ENCODE results near the gene CDH4. TPM values are rescaled to one million over a fixed set of nuclear protein-coding genes. Genes with fewer than 3 reads are reported as not detected.
"Not testable (repeated sequence)": the region's sequence is repeated elsewhere in the genome, so short reads cannot be mapped to it uniquely, and the experiment has no call there.

Gene CDH4
- total RNA-seq, 2 donors from 2014 or later = not detected

DNA sequence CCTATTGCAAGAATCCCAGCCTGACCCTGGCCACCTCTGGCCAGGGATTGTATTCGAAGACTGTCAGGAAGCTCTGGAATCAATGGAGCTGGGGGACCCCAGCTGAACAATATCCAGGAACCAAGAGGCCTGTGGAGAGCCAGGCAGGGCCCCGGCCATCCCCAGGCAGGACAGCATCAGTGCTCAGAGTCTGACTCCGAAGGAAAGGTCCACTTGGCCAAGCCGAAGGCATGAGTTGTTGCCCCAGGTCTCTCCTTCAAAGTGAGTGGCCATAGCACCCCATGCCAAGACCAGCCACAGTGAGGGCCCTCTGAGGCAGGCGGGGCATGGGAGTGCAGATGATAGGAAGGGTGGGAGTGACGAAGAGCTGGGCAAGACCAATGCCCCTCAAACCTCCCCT lies 193.1 kb downstream of the CDH4 start:
- peaks cover 3 to 6% of the 10 kb centered on the region in 2 donors for H3K27me3 Mint-ChIP-seq
- no peaks in the 10 kb centered on the region for H3K4me1 Mint-ChIP-seq (ENCODE audit: low read depth in 2 of 2)

GRCh38 chr20:61445741-61446140 lies 193.7 kb downstream of the CDH4 start:
- ATAC-seq = no peak
- no peaks in the 10 kb centered on the region for H3K36me3 Mint-ChIP-seq
- no peaks in the 10 kb centered on the region for H3K4me1 Mint-ChIP-seq (ENCODE audit: low read depth in 2 of 2)
- no peak overlapping the region for H3K4me3 Mint-ChIP-seq
- DNase-seq (ENCODE audit: low spot score) = no peak
- peaks cover 3 to 6% of the 10 kb centered on the region in 2 donors for H3K27me3 Mint-ChIP-seq
- H3K9me3 Mint-ChIP-seq = no peaks in the 10 kb centered on the region
- H3K27ac Mint-ChIP-seq = no peak overlapping the region

More for the DNA sequence above, 193.1 kb downstream of the CDH4 start:
- Mint-ChIP-seq H3K4me3 (no peak overlapping the region), H3K9me3 (no peaks in the 10 kb centered on the region), H3K36me3 (no peaks in the 10 kb centered on the region), H3K27ac (no peak overlapping the region)
- no peak for DNase-seq (ENCODE audit: low spot score)
- ATAC-seq = no peak

DNA sequence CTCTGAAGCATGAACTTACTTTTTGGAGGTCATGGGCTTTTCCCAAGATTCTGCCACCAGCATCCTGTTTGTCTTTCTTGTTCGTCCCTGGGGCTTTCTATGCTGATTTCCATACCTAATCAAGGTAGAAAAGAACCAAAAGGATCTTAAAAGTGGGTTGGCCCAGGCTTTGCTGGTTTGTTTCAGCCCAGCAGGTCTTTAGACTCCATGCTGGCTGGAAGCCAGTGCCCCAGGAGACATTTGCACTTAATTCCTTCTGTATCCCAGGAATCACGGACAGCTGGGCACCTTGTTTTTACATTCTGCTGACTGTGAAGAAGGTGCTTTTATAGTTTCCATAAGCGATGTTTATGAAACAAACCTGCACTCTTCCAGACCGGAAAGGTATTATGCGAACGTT lies 195.9 kb downstream of the CDH4 start:
- Mint-ChIP-seq H3K4me1 (ENCODE audit: low read depth in 2 of 2) (no peaks in the 10 kb centered on the region), H3K27ac (no peak overlapping the region), H3K4me3 (no peak overlapping the region), H3K9me3 (no peaks in the 10 kb centered on the region), H3K27me3 (peaks cover 3 to 6% of the 10 kb centered on the region in 2 donors), H3K36me3 (no peaks in the 10 kb centered on the region)
- DNase-seq (ENCODE audit: low spot score) (no peak), ATAC-seq (no peak)

GRCh38 chr20:61448386-61448785 lies 196.3 kb downstream of the CDH4 start:
- Mint-ChIP-seq H3K4me3 (no peak overlapping the region), H3K9me3 (no peaks in the 10 kb centered on the region), H3K36me3 (no peaks in the 10 kb centered on the region), H3K27ac (no peak overlapping the region), H3K4me1 (ENCODE audit: low read depth in 2 of 2) (no peaks in the 10 kb centered on the region), H3K27me3 (peaks cover 3 to 6% of the 10 kb centered on the region in 2 donors)
- ATAC-seq (no peak), DNase-seq (ENCODE audit: low spot score) (no peak)

- peaks cover 3 to 6% of the 10 kb centered on the region in 2 donors for H3K27me3 Mint-ChIP-seq
- no peaks in the 10 kb centered on the region for H3K36me3 Mint-ChIP-seq
- no peak overlapping the region for H3K27ac Mint-ChIP-seq
- no peak for ATAC-seq
- H3K4me1 Mint-ChIP-seq (ENCODE audit: low read depth in 2 of 2) = no peaks in the 10 kb centered on the region
- no peak overlapping the region for H3K4me3 Mint-ChIP-seq
- H3K9me3 Mint-ChIP-seq = no peaks in the 10 kb centered on the region
- DNase-seq (ENCODE audit: low spot score) = no peak
These were observed 197.1 kb downstream of the CDH4 start for GRCh38 chr20:61449057-61449609.

GRCh38 chr20:61449916-61450315 lies 197.9 kb downstream of the CDH4 start:
- H3K9me3 Mint-ChIP-seq = no peaks in the 10 kb centered on the region
- H3K36me3 Mint-ChIP-seq = no peaks in the 10 kb centered on the region
- no peak overlapping the region for H3K27ac Mint-ChIP-seq
- DNase-seq (ENCODE audit: low spot score) (no peak), ATAC-seq (no peak)
- H3K27me3 Mint-ChIP-seq = peaks cover 3 to 6% of the 10 kb centered on the region in 2 donors
- no peaks in the 10 kb centered on the region for H3K4me1 Mint-ChIP-seq (ENCODE audit: low read depth in 2 of 2)
- no peak overlapping the region for H3K4me3 Mint-ChIP-seq

- ATAC-seq (no peak), DNase-seq (ENCODE audit: low spot score) (no peak)
- H3K27ac Mint-ChIP-seq = no peak overlapping the region
- peaks cover 3 to 6% of the 10 kb centered on the region in 2 donors for H3K27me3 Mint-ChIP-seq
- no peaks in the 10 kb centered on the region for H3K36me3 Mint-ChIP-seq
- no peaks in the 10 kb centered on the region for H3K4me1 Mint-ChIP-seq (ENCODE audit: low read depth in 2 of 2)
- H3K9me3 Mint-ChIP-seq = no peaks in the 10 kb centered on the region
- no peak overlapping the region for H3K4me3 Mint-ChIP-seq
These were observed 198.5 kb downstream of the CDH4 start for GRCh38 chr20:61450549-61450948.

DNA sequence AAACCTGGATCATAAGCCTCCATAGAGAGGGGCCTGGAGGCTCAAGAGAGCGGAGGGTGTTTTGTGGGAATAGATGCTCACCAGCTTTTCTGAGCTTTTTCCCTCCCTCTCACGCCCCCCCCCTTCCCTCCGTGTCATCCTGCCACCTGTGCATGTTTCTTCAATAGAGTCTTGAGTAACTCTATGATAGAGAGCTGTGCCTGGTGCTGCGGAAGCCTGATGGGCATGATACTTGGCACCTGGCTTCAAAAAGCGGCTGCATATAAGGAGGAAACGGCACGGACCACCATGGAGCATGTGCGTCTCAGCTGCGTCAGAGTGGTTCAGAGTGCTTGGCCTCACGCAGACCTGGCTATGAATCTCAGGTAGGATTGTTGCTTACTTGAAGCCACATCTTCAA lies 198.9 kb downstream of the CDH4 start:
- no peaks in the 10 kb centered on the region for H3K36me3 Mint-ChIP-seq
- peaks cover 3 to 6% of the 10 kb centered on the region in 2 donors for H3K27me3 Mint-ChIP-seq
- no peaks in the 10 kb centered on the region for H3K9me3 Mint-ChIP-seq
- ATAC-seq (no peak), DNase-seq (ENCODE audit: low spot score) (no peak)
- no peaks in the 10 kb centered on the region for H3K4me1 Mint-ChIP-seq (ENCODE audit: low read depth in 2 of 2)
- no peak overlapping the region for H3K27ac Mint-ChIP-seq
- H3K4me3 Mint-ChIP-seq = no peak overlapping the region

DNA sequence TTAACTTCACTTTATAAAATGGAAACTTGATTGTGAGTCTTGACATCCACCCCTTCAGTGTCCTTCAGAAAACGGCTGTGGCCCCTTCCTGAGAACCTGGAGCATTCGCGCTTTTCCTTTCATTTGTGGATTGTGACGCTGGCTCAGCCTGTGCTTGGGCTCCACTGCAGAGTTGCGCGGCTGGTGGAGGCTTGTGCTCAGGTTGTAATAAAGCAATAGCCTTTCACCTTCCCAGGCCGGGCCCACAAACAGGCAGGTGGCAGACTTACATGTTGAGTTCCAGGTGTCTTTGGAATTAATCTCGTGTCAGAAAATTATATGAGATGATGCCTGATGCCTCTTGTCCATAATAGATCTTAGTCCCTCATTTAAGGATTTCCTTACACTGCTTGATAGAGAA lies 199.9 kb downstream of the CDH4 start:
- no peak overlapping the region for H3K27ac Mint-ChIP-seq

GRCh38 chr20:61453219-61453618 lies 201.2 kb downstream of the CDH4 start:
- H3K27ac Mint-ChIP-seq = no peak overlapping the region
- no peaks in the 10 kb centered on the region for H3K36me3 Mint-ChIP-seq
- no peaks in the 10 kb centered on the region for H3K9me3 Mint-ChIP-seq
- H3K4me3 Mint-ChIP-seq = no peak overlapping the region
- DNase-seq (ENCODE audit: low spot score) = no peak
- ATAC-seq = no peak
- no peaks in the 10 kb centered on the region for H3K4me1 Mint-ChIP-seq (ENCODE audit: low read depth in 2 of 2)
- peaks cover 0 to 3% of the 10 kb centered on the region in 2 donors for H3K27me3 Mint-ChIP-seq

More for the DNA sequence above, 199.9 kb downstream of the CDH4 start:
- Mint-ChIP-seq H3K4me3 (no peak overlapping the region), H3K9me3 (no peaks in the 10 kb centered on the region), H3K4me1 (ENCODE audit: low read depth in 2 of 2) (no peaks in the 10 kb centered on the region), H3K36me3 (no peaks in the 10 kb centered on the region), H3K27me3 (peaks cover 3 to 6% of the 10 kb centered on the region in 2 donors)
- ATAC-seq = no peak
- DNase-seq (ENCODE audit: low spot score) = no peak

- not testable (repeated sequence) for H3K27ac Mint-ChIP-seq; H3K36me3 Mint-ChIP-seq; H3K4me1 Mint-ChIP-seq (ENCODE audit: low read depth in 2 of 2); DNase-seq (ENCODE audit: low spot score); H3K27me3 Mint-ChIP-seq; H3K4me3 Mint-ChIP-seq; ATAC-seq; H3K9me3 Mint-ChIP-seq
These were observed 201.6 kb downstream of the CDH4 start for GRCh38 chr20:61453623-61454022.

GRCh38 chr20:61454053-61454452 lies 202.0 kb downstream of the CDH4 start:
- ATAC-seq (no peak), DNase-seq (ENCODE audit: low spot score) (no peak)
- Mint-ChIP-seq H3K27me3 (peaks cover 0 to 3% of the 10 kb centered on the region in 2 donors), H3K4me3 (no peak overlapping the region), H3K4me1 (ENCODE audit: low read depth in 2 of 2) (no peaks in the 10 kb centered on the region), H3K36me3 (no peaks in the 10 kb centered on the region), H3K27ac (no peak overlapping the region), H3K9me3 (no peaks in the 10 kb centered on the region)

GRCh38 chr20:61455508-61456215 lies 203.6 kb downstream of the CDH4 start:
- DNase-seq (ENCODE audit: low spot score) (no peak), ATAC-seq (no peak)
- H3K9me3 Mint-ChIP-seq = no peaks in the 10 kb centered on the region
- H3K27ac Mint-ChIP-seq = no peak overlapping the region
- H3K36me3 Mint-ChIP-seq = no peaks in the 10 kb centered on the region
- no peak overlapping the region for H3K4me3 Mint-ChIP-seq
- no peaks in the 10 kb centered on the region for H3K27me3 Mint-ChIP-seq
- no peaks in the 10 kb centered on the region for H3K4me1 Mint-ChIP-seq (ENCODE audit: low read depth in 2 of 2)

DNA sequence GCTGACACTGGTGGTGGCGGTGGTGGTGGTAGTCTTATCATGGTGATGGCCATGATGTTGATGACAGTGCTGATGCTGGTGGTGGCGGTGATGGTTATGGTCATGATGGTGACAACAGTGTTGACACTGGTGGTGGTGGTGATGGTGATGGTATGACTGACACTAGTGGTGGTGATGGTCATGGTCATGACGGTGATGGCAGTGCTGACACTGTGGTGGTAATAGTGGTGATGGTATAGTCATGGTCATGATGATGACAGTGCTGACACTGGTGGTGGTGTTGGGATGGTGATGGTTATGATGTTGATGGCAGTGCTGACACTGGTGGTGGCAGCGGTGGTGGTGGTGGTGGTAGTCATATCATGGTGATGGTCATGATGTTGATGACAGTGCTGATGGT lies 205.7 kb downstream of the CDH4 start:
- H3K4me3 Mint-ChIP-seq = no peak overlapping the region
- H3K27ac Mint-ChIP-seq = no peak overlapping the region
- ATAC-seq (no peak), DNase-seq (ENCODE audit: low spot score) (no peak)
- H3K36me3 Mint-ChIP-seq = no peaks in the 10 kb centered on the region
- H3K27me3 Mint-ChIP-seq = no peaks in the 10 kb centered on the region
- H3K9me3 Mint-ChIP-seq = no peaks in the 10 kb centered on the region
- no peaks in the 10 kb centered on the region for H3K4me1 Mint-ChIP-seq (ENCODE audit: low read depth in 2 of 2)

All from natural killer cell treated with Interleukin-12 subunit alpha and Interleukin-12 subunit beta and Interleukin-15 and Interleukin-18, amount 100 ng/mL, for 72 hours (primary cell).